Heart left ventricle (tissue), 16 donors: Measurements from ENCODE around the gene PCDHGC3. TPM values are rescaled to one million over a fixed set of nuclear protein-coding genes. Genes with fewer than 3 reads are reported as not detected.

ENCODE experiments used
- ATAC-seq, 4 donors: fragments of 200-7000 bp; cut with Tn5 transposase; one replicate each; pipeline ENCODE4 v1.9.1; 2020 to 2022; ENCODE audit warnings: moderate library complexity in 4 of 4, mild to moderate bottlenecking in 3 of 4, moderate number of reproducible peaks in 1 of 4
- DNase-seq, 5 donors: peaks; one replicate each; pipeline ENCODE4 v3.0.0-alpha.2; 2020
- H3K27ac ChIP-seq, 12 donors: fragments of 200-600 bp; sonication (generic) in 4 of 12; one replicate each; pipeline versions ENCODE4 v1.5.0 to v1.8.0; 2016 to 2022; ENCODE audit warnings: mild to moderate bottlenecking in 2 of 12
- H3K27me3 ChIP-seq, 9 donors: fragments of 200-600 bp; sonication (generic) in 2 of 9; one replicate each; pipeline versions ENCODE4 v1.5.1 to v1.8.0; 2016 to 2022; ENCODE audit warnings: mild to moderate bottlenecking in 3 of 9
- H3K36me3 ChIP-seq, 9 donors: fragments of 200-600 bp; sonication (generic) in 2 of 9; one replicate each; pipeline versions ENCODE4 v1.5.0 to v1.8.0; 2018 to 2022; ENCODE audit warnings: mild to moderate bottlenecking in 2 of 9
- H3K4me1 ChIP-seq, 12 donors: fragments of 200-600 bp; sonication (generic) in 4 of 12; one replicate each; pipeline versions ENCODE4 v1.5.0 to v1.8.0; 2016 to 2022; ENCODE audit warnings: mild to moderate bottlenecking in 3 of 12
- H3K4me3 ChIP-seq, 12 donors: fragments of 200-600 bp; sonication (generic) in 4 of 12; one replicate each; pipeline versions ENCODE4 v1.5.0 to v1.8.0; 2017 to 2022; ENCODE audit warnings: mild to moderate bottlenecking in 9 of 12, moderate library complexity in 4 of 12
- H3K9me3 ChIP-seq, 12 donors: fragments of 200-600 bp; sonication (generic) in 4 of 12; one replicate each; pipeline versions ENCODE4 v1.5.0 to v1.8.0; 2016 to 2022; ENCODE audit warnings: mild to moderate bottlenecking in 1 of 12
- POLR2A ChIP-seq, 2 donors: fragments of 450-650 bp; IDR thresholded peaks; one replicate each; pipeline ENCODE4 v1.6.1; 2017; ENCODE audit warnings: antibody characterized with exemption in 2 of 2, mild to moderate bottlenecking in 2 of 2, moderate library complexity in 2 of 2
- WGBS, 4 donors: extraction: QIAGEN DNeasy Blood & Tissue Kit in 2 of 4; methylation state at CpG; one replicate each; pipeline versions ENCODE4 v1.1.5 to v1.1.7; 2013 to 2018; 5-methylcytosine and 5-hydroxymethylcytosine counted together
- intact Hi-C, 10 donors: fragments of 100-400 bp; cut with DNase I; formaldehyde crosslinking; loops; one replicate each; pipeline versions ENCODE4 v1.11.1 to v1.14.2; 2022
- polyA plus RNA-seq, 2 donors: library from polyadenylated mRNA; stranded (reverse); fragments of 200-250 nt; gene quantifications; one replicate each; pipeline ENCODE4 v1.2.3, GENCODE V29; 2013
- total RNA-seq, 9 donors: library from RNA; depleted of rRNA in 2 of 9; stranded (reverse); fragments of >200 nt in 2 of 9; fragmentation: NEBNext Ultra II Directional in 3 of 9; extraction: Animal tissue kit (Norgen Biotek cat#: 25700) in 3 of 9; gene quantifications; one replicate each; pipeline versions ENCODE4 v1.1.0 to v1.2.4, GENCODE V29; 2016 to 2023
- TF ChIP-seq, protein P1 (sequence below), 12 donors: fragments of 200-600 bp; sonication (generic) in 4 of 12; IDR thresholded peaks; one replicate each; pipeline versions ENCODE4 v1.5.0 to v1.8.0; 2018 to 2022; ENCODE audit warnings: antibody characterized with exemption in 12 of 12, mild to moderate bottlenecking in 5 of 12
- donor health status: ischemic (EF 13 %, LVEDD 7.1; RV severe dilation, severe dysfunction).
- donor health status: healthy with polysubstance abuse.
- donor health status: DM: no; HTN: yes; CAD: no.
- donor health status: DM: no; HTN: no; CAD: no.
- donor health status: ischemic (EF 25% LVEDD 6.9; RV normal size, moderate dysfunction).
- donor health status: ischemic (EF 25% LVEDD 5.7; RV mildly dilated, moderate dysfunction).
- donor health status: healthy.
- donor health status: DM: yes; HTN: yes; CAD: no.
- donor health status: ischemic (EF 35%, LVEDD 5.7; RV mildly dilated, moderate dysfunction).
- donor health status: nonischemic (EF 11% LVEDD 7.7; RV severe dilation, severe dysfunction).
- donor health status: DM: yes; HTN: yes; CAD: no.
- donor health status: PGD.
- donor health status: ischemic (EF 29% LVEDD 5.4; RV normal size, mild dysfunction).
- donor health status: nonischemic (EF 23%, LVEDD 6.1; RV moderate dilation, normal function).

PCDHGC3 gene
- total and polyA plus RNA-seq, 11 donors, result 12.3 to 34.8 (median 23.3) TPM

DNA sequence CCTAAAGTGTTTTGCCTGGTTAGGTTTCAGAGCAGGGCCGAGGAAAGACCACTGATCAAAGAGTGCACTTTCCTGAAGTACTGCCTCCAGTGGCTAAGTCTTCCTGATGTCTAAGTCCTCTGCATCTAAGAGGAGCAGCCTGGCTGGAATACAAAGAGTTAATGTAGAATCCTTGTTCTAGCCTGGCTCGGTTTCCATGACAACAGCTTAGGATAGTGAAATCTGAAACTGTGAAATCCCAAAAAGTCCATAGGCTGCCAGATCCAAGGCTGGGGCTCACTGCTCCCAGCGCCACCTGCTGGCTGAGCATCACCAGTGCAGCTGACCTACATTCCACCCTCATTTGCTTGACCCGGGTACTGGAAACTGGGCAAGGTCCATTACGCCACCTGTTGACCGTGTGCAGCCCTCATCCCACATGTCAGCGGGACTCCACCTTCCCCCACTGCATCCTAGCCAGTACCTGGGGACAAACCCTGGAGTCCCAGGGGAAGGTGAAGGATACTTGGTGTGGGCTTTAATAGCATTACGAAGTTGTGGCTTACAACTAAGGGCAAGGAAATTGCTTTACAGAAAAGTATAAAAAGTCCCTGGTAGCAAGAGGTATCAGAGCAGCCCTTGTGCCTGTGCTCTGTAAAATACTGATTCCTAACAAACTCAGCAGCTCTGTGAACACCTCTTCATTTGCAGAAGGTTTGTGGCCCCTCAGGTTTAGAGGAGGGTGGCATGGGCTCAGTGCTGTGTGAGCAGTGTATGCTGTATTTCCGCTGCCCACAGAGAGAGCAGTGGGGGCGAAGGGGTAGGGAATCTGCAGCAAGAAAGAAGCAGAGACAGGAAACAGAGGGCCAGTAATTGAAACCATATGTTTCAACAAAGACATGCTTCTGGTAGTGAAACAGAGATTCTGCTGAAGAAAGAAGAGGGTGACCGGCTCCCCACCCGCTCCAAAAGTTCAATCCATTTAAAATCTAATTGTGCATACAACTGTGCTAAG lies 49.1 kb downstream of the PCDHGC3 start:
- H3K9me3 ChIP-seq, result no peaks in the 10 kb centered on the region
- intact Hi-C loops, result loop anchor here (1.0 to 10.0 kb wide), 19 partner anchors 32 to 200 kb away; partner anchors contain the start of genes PCDHGB7 (in 6 of the 10), PCDHGA11 (in 4 of the 10), PCDHGC3 (in 4 of the 10) and PCDHGA12 (in 2 of the 10)
- H3K4me1 ChIP-seq, result peaks cover 12 to 77% (median 66%) of the 10 kb centered on the region in 12 donors
- peaks cover 0 to 82% (median 38%) of the 10 kb centered on the region in 9 donors for H3K36me3 ChIP-seq
- H3K4me3 ChIP-seq, result no peak overlapping the region
- H3K27me3 ChIP-seq, result no peaks in the 10 kb centered on the region
- ATAC-seq, result peak; percentile 53 to 73 (median 64)
- TF ChIP-seq, protein P1, sequence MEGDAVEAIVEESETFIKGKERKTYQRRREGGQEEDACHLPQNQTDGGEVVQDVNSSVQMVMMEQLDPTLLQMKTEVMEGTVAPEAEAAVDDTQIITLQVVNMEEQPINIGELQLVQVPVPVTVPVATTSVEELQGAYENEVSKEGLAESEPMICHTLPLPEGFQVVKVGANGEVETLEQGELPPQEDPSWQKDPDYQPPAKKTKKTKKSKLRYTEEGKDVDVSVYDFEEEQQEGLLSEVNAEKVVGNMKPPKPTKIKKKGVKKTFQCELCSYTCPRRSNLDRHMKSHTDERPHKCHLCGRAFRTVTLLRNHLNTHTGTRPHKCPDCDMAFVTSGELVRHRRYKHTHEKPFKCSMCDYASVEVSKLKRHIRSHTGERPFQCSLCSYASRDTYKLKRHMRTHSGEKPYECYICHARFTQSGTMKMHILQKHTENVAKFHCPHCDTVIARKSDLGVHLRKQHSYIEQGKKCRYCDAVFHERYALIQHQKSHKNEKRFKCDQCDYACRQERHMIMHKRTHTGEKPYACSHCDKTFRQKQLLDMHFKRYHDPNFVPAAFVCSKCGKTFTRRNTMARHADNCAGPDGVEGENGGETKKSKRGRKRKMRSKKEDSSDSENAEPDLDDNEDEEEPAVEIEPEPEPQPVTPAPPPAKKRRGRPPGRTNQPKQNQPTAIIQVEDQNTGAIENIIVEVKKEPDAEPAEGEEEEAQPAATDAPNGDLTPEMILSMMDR (IDR thresholded peaks at IDR 0.05), result peak; percentile 98 to 100 (median 100)
- TF ChIP-seq POLR2A (IDR thresholded peaks at IDR 0.05), result no peak
- WGBS, 4 donors, result 33 to 37% (median 34%) methylated on average over 12 of the region's 12 CpGs
- DNase-seq, result peak; percentile 88 to 91 (median 88)
- peak overlapping the region in 11 of 12 donors; percentile 38 to 95 (median 75) for H3K27ac ChIP-seq

DNA sequence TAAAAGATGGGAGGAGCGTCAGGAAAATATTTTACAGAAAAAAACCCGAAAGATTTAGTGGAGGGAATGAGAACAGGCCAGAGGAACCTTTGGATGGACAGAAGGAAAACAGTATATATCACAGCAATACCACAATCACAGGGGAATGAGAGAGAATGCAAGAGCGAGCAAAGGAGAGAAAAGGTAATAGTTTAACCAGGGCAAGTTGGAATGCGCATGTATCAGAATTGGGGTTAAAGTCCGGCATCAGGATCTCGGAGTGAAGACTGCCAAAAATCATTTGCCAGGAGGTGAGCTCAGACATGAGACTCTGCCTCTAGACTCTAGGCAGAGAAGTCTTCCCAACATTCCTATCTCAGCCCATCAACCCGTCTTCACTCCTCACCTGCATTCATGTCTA lies 49.9 kb downstream of the PCDHGC3 start:
- intact Hi-C loops, result loop anchor here in 9 of 10 donors (2.0 to 10.0 kb wide), 15 partner anchors 33 to 201 kb away; partner anchors contain the start of genes PCDHGB7 (in 4 of the 9), PCDHGC3 (in 3 of the 9), PCDHGA11 (in 2 of the 9) and PCDHGA1 (in 1 of the 9)
- Histone ChIP-seq H3K9me3 (no peaks in the 10 kb centered on the region), H3K4me3 (no peak overlapping the region), H3K36me3 (peaks cover 0 to 82% (median 38%) of the 10 kb centered on the region in 9 donors), H3K27me3 (no peaks in the 10 kb centered on the region), H3K4me1 (peaks cover 12 to 77% (median 64%) of the 10 kb centered on the region in 12 donors), H3K27ac (peak overlapping the region in 10 of 12 donors; percentile 38 to 95 (median 76))
- DNase-seq (no peak), ATAC-seq (no peak)
- WGBS, 4 donors, result 77 to 85% (median 83%) methylated on average over 7 of the region's 7 CpGs
- no peak for TF ChIP-seq POLR2A (IDR thresholded peaks at IDR 0.05)
- TF ChIP-seq, protein P1 (IDR thresholded peaks at IDR 0.05), result no peak

DNA sequence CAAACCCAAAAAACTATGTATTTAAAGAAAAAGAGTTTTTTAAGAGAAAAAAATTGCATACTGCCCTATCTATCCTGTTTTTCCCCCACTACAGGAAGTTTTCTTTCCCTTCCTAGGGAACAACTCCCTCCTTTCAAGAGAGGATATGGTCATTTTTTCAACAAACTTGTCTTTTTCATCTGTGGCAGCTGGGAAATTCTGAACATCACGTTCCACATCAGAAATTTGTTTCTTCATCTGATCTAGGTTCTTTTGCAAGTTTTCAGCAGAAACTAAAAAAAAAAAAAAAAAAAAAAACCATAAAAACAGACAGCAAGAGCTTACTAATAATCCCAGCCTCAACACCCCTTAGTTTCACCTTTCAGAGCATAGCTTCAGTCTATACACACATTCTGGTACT lies 51.7 kb downstream of the PCDHGC3 start:
- Histone ChIP-seq H3K27ac (peak overlapping the region; percentile 22 to 90 (median 84)), H3K9me3 (no peaks in the 10 kb centered on the region), H3K36me3 (peaks cover 0 to 91% (median 41%) of the 10 kb centered on the region in 9 donors), H3K27me3 (no peaks in the 10 kb centered on the region), H3K4me1 (peaks cover 3 to 63% (median 47%) of the 10 kb centered on the region in 12 donors), H3K4me3 (no peak overlapping the region)
- ATAC-seq, result no peak
- TF ChIP-seq, protein P1 (IDR thresholded peaks at IDR 0.05), result no peak
- no peak for TF ChIP-seq POLR2A (IDR thresholded peaks at IDR 0.05)
- 44 to 57% (median 53%) methylated on average over 1 of the region's 1 CpG for WGBS, 4 donors
- intact Hi-C loops, result loop anchor here in 7 of 10 donors (2.0 to 10.0 kb wide), 11 partner anchors 35 to 203 kb away; partner anchors contain the start of genes PCDHGA11 (in 2 of the 7), PCDHGB7 (in 2 of the 7), PCDHGC3 (in 2 of the 7) and PCDHGA1 (in 1 of the 7)
- DNase-seq, result no peak

Other genes with a start within 250 kb of the PCDHGC3 start
- gene PCDHB15, start 230.6 kb upstream of the PCDHGC3 start, total RNA-seq, result 1 to 10 TPM; 3.7 to 7.5 (median 4.5) TPM
- gene PCDHB15, start 230.6 kb upstream of the PCDHGC3 start, polyA plus RNA-seq, result 1 to 10 TPM; 1.6 to 2.8 TPM
- gene SLC25A2, start 171.9 kb upstream of the PCDHGC3 start, total RNA-seq, result not detected
- not detected for gene SLC25A2, start 171.9 kb upstream of the PCDHGC3 start, polyA plus RNA-seq
- 100 to 1,000 TPM in 4 of 9 donors, 10 to 100 TPM in 5; 73.9 to 107 (median 99.9) TPM for gene TAF7, start 155.2 kb upstream of the PCDHGC3 start, total RNA-seq
- gene TAF7, start 155.2 kb upstream of the PCDHGC3 start, polyA plus RNA-seq, result 100 to 1,000 TPM in 1 of 2 donors, 10 to 100 TPM in 1; 47.2 to 159 TPM
- gene PCDHGA1, start 145.5 kb upstream of the PCDHGC3 start, total RNA-seq, result 1 to 10 TPM; 2.1 to 4.9 (median 3.5) TPM
- gene PCDHGA1, start 145.5 kb upstream of the PCDHGC3 start, polyA plus RNA-seq, result 1 to 10 TPM; 1.3 to 1.4 TPM
- gene PCDHGA2, start 137.2 kb upstream of the PCDHGC3 start, total RNA-seq, result 10 to 100 TPM in 6 of 9 donors, 1 to 10 TPM in 3; 5.8 to 15.1 (median 10.7) TPM
- 1 to 10 TPM; 2.7 to 3.6 TPM for gene PCDHGA2, start 137.2 kb upstream of the PCDHGC3 start, polyA plus RNA-seq
- 10 to 100 TPM in 8 of 9 donors, 1 to 10 TPM in 1; 7.6 to 27.2 (median 14.7) TPM for gene PCDHGA3, start 132.1 kb upstream of the PCDHGC3 start, total RNA-seq
- 1 to 10 TPM; 3.5 to 5.9 TPM for gene PCDHGA3, start 132.1 kb upstream of the PCDHGC3 start, polyA plus RNA-seq
- 10 to 100 TPM in 4 of 9 donors, 1 to 10 TPM in 5; 4.4 to 11.9 (median 8.6) TPM for gene PCDHGB1, start 125.9 kb upstream of the PCDHGC3 start, total RNA-seq
- gene PCDHGB1, start 125.9 kb upstream of the PCDHGC3 start, polyA plus RNA-seq, result 1 to 10 TPM in 1 of 2 donors, under 1 TPM in 1; 0.85 to 5.9 TPM
- 10 to 100 TPM in 5 of 9 donors, 1 to 10 TPM in 4; 5.1 to 13.7 (median 11.0) TPM for gene PCDHGA4, start 120.9 kb upstream of the PCDHGC3 start, total RNA-seq
- 1 to 10 TPM; 2.5 to 5.1 TPM for gene PCDHGA4, start 120.9 kb upstream of the PCDHGC3 start, polyA plus RNA-seq
- 10 to 100 TPM in 5 of 9 donors, 1 to 10 TPM in 4; 4.4 to 13.8 (median 10.4) TPM for gene PCDHGB2, start 116.0 kb upstream of the PCDHGC3 start, total RNA-seq
- gene PCDHGB2, start 116.0 kb upstream of the PCDHGC3 start, polyA plus RNA-seq, result 1 to 10 TPM; 2.1 to 3.9 TPM
- 1 to 10 TPM; 2.9 to 9.6 (median 7.2) TPM for gene PCDHGA5, start 111.8 kb upstream of the PCDHGC3 start, total RNA-seq
- gene PCDHGA5, start 111.8 kb upstream of the PCDHGC3 start, polyA plus RNA-seq, result 1 to 10 TPM; 1.5 to 4.4 TPM
- gene PCDHGB3, start 105.7 kb upstream of the PCDHGC3 start, total RNA-seq, result 10 to 100 TPM in 4 of 9 donors, 1 to 10 TPM in 5; 4.0 to 14.9 (median 9.8) TPM
- 1 to 10 TPM; 1.7 to 5.4 TPM for gene PCDHGB3, start 105.7 kb upstream of the PCDHGC3 start, polyA plus RNA-seq
- gene PCDHGA6, start 102.1 kb upstream of the PCDHGC3 start, total RNA-seq, result 10 to 100 TPM in 1 of 9 donors, 1 to 10 TPM in 8; 3.6 to 10.3 (median 7.7) TPM
- gene PCDHGA6, start 102.1 kb upstream of the PCDHGC3 start, polyA plus RNA-seq, result 1 to 10 TPM; 2.2 to 6.7 TPM
- gene PCDHGA7, start 93.2 kb upstream of the PCDHGC3 start, total RNA-seq, result 10 to 100 TPM in 2 of 9 donors, 1 to 10 TPM in 7; 4.4 to 14.1 (median 7.6) TPM
- gene PCDHGA7, start 93.2 kb upstream of the PCDHGC3 start, polyA plus RNA-seq, result 1 to 10 TPM; 1.4 to 5.1 TPM
- gene PCDHGB4, start 88.3 kb upstream of the PCDHGC3 start, total RNA-seq, result 10 to 100 TPM in 2 of 9 donors, 1 to 10 TPM in 7; 4.5 to 11.9 (median 7.3) TPM
- 1 to 10 TPM; 2.0 to 3.8 TPM for gene PCDHGB4, start 88.3 kb upstream of the PCDHGC3 start, polyA plus RNA-seq
- gene PCDHGA8, start 83.3 kb upstream of the PCDHGC3 start, total RNA-seq, result 10 to 100 TPM in 3 of 9 donors, 1 to 10 TPM in 6; 4.7 to 14.6 (median 8.1) TPM
- 1 to 10 TPM in 1 of 2 donors, under 1 TPM in 1; 0.76 to 3.8 TPM for gene PCDHGA8, start 83.3 kb upstream of the PCDHGC3 start, polyA plus RNA-seq
- gene PCDHGB5, start 78.0 kb upstream of the PCDHGC3 start, total RNA-seq, result 10 to 100 TPM in 3 of 9 donors, 1 to 10 TPM in 6; 5.9 to 15.5 (median 9.9) TPM
- 1 to 10 TPM; 4.4 to 5.1 TPM for gene PCDHGB5, start 78.0 kb upstream of the PCDHGC3 start, polyA plus RNA-seq
- gene PCDHGA9, start 73.2 kb upstream of the PCDHGC3 start, total RNA-seq, result 1 to 10 TPM; 2.3 to 9.6 (median 5.3) TPM
- gene PCDHGA9, start 73.2 kb upstream of the PCDHGC3 start, polyA plus RNA-seq, result 1 to 10 TPM; 1.3 to 5.5 TPM
- gene PCDHGB6, start 67.9 kb upstream of the PCDHGC3 start, total RNA-seq, result 10 to 100 TPM in 1 of 9 donors, 1 to 10 TPM in 8; 4.1 to 10.4 (median 6.5) TPM
- 1 to 10 TPM; 2.3 to 4.5 TPM for gene PCDHGB6, start 67.9 kb upstream of the PCDHGC3 start, polyA plus RNA-seq
- 10 to 100 TPM in 1 of 9 donors, 1 to 10 TPM in 8; 3.3 to 11.3 (median 6.1) TPM for gene PCDHGA10, start 63.0 kb upstream of the PCDHGC3 start, total RNA-seq
- 1 to 10 TPM; 1.1 to 3.1 TPM for gene PCDHGA10, start 63.0 kb upstream of the PCDHGC3 start, polyA plus RNA-seq
- gene PCDHGB7, start 58.3 kb upstream of the PCDHGC3 start, total RNA-seq, result 10 to 100 TPM in 5 of 9 donors, 1 to 10 TPM in 4; 5.1 to 15.0 (median 11.1) TPM
- 1 to 10 TPM; 3.3 to 4.8 TPM for gene PCDHGB7, start 58.3 kb upstream of the PCDHGC3 start, polyA plus RNA-seq
- gene PCDHGA11, start 54.9 kb upstream of the PCDHGC3 start, total RNA-seq, result 1 to 10 TPM; 2.8 to 9.0 (median 5.3) TPM
- 1 to 10 TPM; 1.8 to 5.0 TPM for gene PCDHGA11, start 54.9 kb upstream of the PCDHGC3 start, polyA plus RNA-seq
- 10 to 100 TPM in 1 of 9 donors, 1 to 10 TPM in 8; 3.2 to 15.5 (median 7.3) TPM for gene PCDHGA12, start 45.5 kb upstream of the PCDHGC3 start, total RNA-seq
- 1 to 10 TPM; 3.2 to 5.0 TPM for gene PCDHGA12, start 45.5 kb upstream of the PCDHGC3 start, polyA plus RNA-seq
- gene PCDHGC4, start 9.1 kb downstream of the PCDHGC3 start, total RNA-seq, result 10 to 100 TPM in 1 of 9 donors, 1 to 10 TPM in 8; 1.7 to 10.4 (median 2.9) TPM
- gene PCDHGC4, start 9.1 kb downstream of the PCDHGC3 start, polyA plus RNA-seq, result 1 to 10 TPM in 1 of 2 donors, under 1 TPM in 1; 0.39 to 4.2 TPM
- gene PCDHGC5, start 13.1 kb downstream of the PCDHGC3 start, total RNA-seq, result 1 to 10 TPM; 1.5 to 5.4 (median 3.0) TPM
- gene PCDHGC5, start 13.1 kb downstream of the PCDHGC3 start, polyA plus RNA-seq, result 1 to 10 TPM in 1 of 2 donors, under 1 TPM in 1; 0.72 to 5.4 TPM
- 100 to 1,000 TPM in 1 of 9 donors, 10 to 100 TPM in 8; 38.8 to 137 (median 61.5) TPM for gene DIAPH1, start 143.0 kb downstream of the PCDHGC3 start, total RNA-seq
- 10 to 100 TPM; 29.9 to 79.6 TPM for gene DIAPH1, start 143.0 kb downstream of the PCDHGC3 start, polyA plus RNA-seq
- gene HDAC3, start 160.9 kb downstream of the PCDHGC3 start, total RNA-seq, result 10 to 100 TPM; 24.5 to 39.0 (median 32.2) TPM
- 10 to 100 TPM; 33.3 TPM for gene HDAC3, start 160.9 kb downstream of the PCDHGC3 start, polyA plus RNA-seq
- 1 to 10 TPM in 3 of 9 donors, under 1 TPM in 6; 0.25 to 2.5 (median 0.65) TPM for gene RELL2, start 161.0 kb downstream of the PCDHGC3 start, total RNA-seq
- gene RELL2, start 161.0 kb downstream of the PCDHGC3 start, polyA plus RNA-seq, result 1 to 10 TPM in 1 of 2 donors, under 1 TPM in 1; 0.88 to 2.7 TPM
- gene FCHSD1, start 175.5 kb downstream of the PCDHGC3 start, total RNA-seq, result 1 to 10 TPM; 1.2 to 8.8 (median 2.3) TPM
- gene FCHSD1, start 175.5 kb downstream of the PCDHGC3 start, polyA plus RNA-seq, result 1 to 10 TPM; 2.5 to 2.9 TPM
- gene ARAP3, start 206.3 kb downstream of the PCDHGC3 start, total RNA-seq, result 10 to 100 TPM in 6 of 9 donors, 1 to 10 TPM in 3; 8.9 to 20.5 (median 13.8) TPM
- 10 to 100 TPM; 13.0 to 15.8 TPM for gene ARAP3, start 206.3 kb downstream of the PCDHGC3 start, polyA plus RNA-seq